ENCODE measurements around the gene PNMA1. TPM values are rescaled to one million over a fixed set of nuclear protein-coding genes. Genes with fewer than 3 reads are reported as not detected.

Gene PNMA1
- total RNA-seq, 4 donors from 2014 or later: 4.4 to 11.6 (median 7.0) TPM

DNA sequence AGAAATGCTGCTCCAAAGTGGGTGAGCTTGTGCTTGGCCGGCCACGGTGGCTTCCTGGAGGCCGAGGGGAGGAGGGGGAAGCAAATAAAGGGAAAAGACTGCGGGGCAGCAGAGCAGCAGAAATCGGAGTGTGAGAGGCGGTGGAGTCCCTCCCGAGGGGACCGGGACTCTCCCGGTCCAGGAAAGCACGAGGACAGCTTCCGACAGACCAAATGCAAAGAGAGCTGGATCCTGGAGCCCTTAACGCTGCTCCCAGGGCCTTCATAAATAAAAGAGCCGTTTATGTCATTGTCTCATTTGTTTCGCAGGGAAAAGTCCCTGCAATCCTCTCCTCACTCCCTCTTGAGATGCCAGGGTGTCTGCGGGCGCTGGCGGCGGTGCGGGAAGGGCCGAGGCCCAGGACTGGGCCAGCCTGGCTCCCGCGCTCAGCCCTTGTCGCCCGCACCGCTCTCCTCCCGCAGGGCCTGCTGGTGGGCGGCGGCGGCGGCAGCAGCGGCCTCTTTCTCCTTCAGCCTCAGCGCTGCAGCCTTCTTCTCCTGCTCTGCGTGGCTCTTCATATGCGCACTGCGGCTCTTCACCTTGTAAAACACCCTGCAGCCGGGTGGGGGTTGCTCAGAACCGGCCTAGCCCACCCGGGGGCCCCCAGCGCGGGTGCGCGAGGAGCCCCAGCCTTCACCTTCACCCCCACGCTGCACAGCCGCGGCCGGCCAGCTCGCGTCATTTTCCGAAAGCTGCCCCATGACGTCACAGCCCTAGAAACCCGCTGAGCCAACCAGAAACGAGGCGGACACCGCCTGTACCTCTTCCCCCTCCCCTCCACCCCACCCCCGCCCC lies 4.5 kb upstream of the PNMA1 start:
- Histone ChIP-seq H3K36me3 (peaks cover 0 to 67% (median 0%) of the 10 kb centered on the region in 3 donors), H3K4me3 (peak overlapping the region in 1 of 4 donors; percentile 17), H3K27ac (peak overlapping the region; percentile 10 to 82 (median 34)), H3K9me3 (no peaks in the 10 kb centered on the region), H3K27me3 (no peaks in the 10 kb centered on the region), H3K4me1 (peaks cover 0 to 7% (median 2%) of the 10 kb centered on the region in 4 donors)
- no peak for TF ChIP-seq POLR2A (IDR thresholded peaks at IDR 0.05)
- TF ChIP-seq, protein P1, sequence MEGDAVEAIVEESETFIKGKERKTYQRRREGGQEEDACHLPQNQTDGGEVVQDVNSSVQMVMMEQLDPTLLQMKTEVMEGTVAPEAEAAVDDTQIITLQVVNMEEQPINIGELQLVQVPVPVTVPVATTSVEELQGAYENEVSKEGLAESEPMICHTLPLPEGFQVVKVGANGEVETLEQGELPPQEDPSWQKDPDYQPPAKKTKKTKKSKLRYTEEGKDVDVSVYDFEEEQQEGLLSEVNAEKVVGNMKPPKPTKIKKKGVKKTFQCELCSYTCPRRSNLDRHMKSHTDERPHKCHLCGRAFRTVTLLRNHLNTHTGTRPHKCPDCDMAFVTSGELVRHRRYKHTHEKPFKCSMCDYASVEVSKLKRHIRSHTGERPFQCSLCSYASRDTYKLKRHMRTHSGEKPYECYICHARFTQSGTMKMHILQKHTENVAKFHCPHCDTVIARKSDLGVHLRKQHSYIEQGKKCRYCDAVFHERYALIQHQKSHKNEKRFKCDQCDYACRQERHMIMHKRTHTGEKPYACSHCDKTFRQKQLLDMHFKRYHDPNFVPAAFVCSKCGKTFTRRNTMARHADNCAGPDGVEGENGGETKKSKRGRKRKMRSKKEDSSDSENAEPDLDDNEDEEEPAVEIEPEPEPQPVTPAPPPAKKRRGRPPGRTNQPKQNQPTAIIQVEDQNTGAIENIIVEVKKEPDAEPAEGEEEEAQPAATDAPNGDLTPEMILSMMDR (IDR thresholded peaks at IDR 0.05): no peak
- DNase-seq: no peak

DNA sequence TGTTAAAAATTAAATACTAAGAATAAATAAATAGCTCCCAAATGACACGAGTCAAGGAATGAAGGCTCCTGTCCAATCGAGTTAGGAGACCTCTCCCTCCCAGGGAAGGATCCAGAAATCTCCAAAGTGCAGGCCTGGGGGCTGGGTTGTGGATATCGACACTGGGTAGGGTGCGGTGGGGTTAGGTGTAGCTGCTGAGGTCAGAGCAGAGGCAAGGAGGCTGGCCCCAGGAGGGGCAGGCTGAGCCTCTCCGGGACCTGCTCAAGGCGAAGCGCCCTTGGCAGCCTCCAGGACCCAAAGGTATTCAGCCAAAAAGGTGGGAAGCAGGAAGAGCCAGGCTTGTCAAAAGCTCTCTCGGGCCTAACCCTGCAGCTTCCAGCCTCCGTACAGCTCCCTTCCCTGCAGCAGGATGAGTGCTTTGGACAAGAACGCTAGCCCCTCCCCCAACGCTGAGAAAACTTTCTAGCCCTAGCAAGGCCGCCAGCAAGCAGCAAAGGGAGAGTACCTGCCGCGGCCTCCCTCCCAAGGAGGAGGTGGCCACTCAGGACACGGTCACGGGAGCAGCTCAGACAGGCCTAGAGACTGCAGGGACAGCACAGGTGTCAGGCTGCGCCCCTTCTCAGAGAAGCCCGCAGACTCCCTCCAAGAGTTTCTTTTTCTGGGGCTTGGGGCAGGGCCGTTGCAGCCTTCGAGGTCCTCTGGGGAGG lies 3.7 kb upstream of the PNMA1 start:
- Histone ChIP-seq H3K27me3 (no peaks in the 10 kb centered on the region), H3K4me1 (peaks cover 0 to 5% (median 3%) of the 10 kb centered on the region in 4 donors), H3K27ac (peak overlapping the region; percentile 10 to 82 (median 34)), H3K9me3 (no peaks in the 10 kb centered on the region), H3K4me3 (peak overlapping the region in 1 of 4 donors; percentile 12), H3K36me3 (peaks cover 0 to 61% (median 0%) of the 10 kb centered on the region in 3 donors)
- TF ChIP-seq POLR2A (IDR thresholded peaks at IDR 0.05): no peak
- TF ChIP-seq, protein P1 (IDR thresholded peaks at IDR 0.05): no peak
- no peak for DNase-seq

DNA sequence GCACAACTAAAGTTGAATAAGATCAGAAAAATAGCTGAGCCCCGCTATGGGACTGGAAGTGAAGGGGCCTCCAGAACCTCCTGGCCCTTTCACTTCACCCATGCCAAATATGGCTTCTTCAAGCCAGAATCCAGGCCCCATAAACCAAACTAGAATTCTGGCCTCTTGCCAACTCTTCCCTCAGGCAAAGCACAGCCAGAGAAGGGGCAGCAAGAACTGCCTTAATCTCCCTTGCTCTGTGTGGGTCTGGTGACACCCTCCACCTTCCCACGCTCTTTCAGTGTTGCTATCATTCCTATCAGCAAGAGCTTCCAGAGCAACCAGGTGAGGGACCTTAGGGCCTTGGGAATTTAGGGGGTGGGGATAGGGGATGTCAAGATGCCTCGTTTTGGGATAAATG lies 3.1 kb upstream of the PNMA1 start:
- DNase-seq: no peak
- no peak overlapping the region for H3K4me3 ChIP-seq
- H3K4me1 ChIP-seq: peaks cover 3 to 11% (median 6%) of the 10 kb centered on the region in 4 donors
- H3K27ac ChIP-seq: peak overlapping the region in 3 of 4 donors; percentile 32 to 82 (median 46)
- TF ChIP-seq, protein P1 (IDR thresholded peaks at IDR 0.05): no peak
- no peak for TF ChIP-seq POLR2A (IDR thresholded peaks at IDR 0.05)
- H3K36me3 ChIP-seq: peaks cover 0 to 55% (median 0%) of the 10 kb centered on the region in 3 donors
- no peaks in the 10 kb centered on the region for H3K9me3 ChIP-seq
- no peaks in the 10 kb centered on the region for H3K27me3 ChIP-seq

DNA sequence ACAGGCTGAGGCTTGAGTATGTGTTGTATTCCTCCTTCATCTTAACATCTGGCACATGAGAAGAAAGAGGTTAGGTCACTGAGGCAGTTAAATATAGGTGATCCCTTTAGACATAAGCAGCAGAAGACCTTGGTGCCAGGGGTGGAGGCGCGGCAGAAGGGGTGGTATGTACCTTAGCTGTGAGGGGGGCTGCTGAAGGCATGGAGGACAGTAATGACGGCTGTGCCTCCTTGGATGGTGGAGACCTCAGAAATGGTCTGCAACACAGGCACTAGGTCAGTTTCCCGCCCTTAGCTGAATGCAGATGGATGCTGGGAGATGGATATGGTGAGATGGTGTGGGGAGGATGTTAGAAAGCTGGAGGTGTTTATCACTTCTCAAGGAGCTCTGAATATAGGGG lies 1.5 kb upstream of the PNMA1 start:
- H3K4me3 ChIP-seq: no peak overlapping the region
- TF ChIP-seq, protein P1 (IDR thresholded peaks at IDR 0.05): no peak
- no peak for TF ChIP-seq POLR2A (IDR thresholded peaks at IDR 0.05)
- H3K27me3 ChIP-seq: no peaks in the 10 kb centered on the region
- DNase-seq: no peak
- H3K27ac ChIP-seq: no peak overlapping the region
- no peaks in the 10 kb centered on the region for H3K9me3 ChIP-seq
- H3K4me1 ChIP-seq: peaks cover 3 to 12% (median 7%) of the 10 kb centered on the region in 4 donors
- peaks cover 0 to 39% (median 0%) of the 10 kb centered on the region in 3 donors for H3K36me3 ChIP-seq

DNA sequence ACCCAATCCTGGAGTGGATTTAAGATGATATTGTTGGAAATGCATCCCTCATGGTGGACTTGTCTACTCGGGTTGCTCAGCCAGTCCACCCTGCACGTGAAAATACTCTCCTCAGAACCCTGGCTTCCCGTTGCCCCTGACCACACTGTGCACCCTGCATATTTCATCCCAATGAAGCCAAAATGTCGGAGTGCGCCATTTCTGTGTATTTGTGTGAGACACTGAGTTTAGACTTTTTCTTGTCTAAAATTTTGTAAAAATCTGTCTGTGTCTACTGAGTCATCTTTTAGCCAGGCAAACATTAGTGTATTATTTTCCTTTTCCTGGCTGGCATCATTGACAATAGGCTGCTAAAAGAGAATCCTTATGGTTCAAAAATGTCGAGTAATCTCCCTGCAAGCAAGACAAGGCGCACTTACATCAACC lies 485 bp upstream of the PNMA1 start:
- peak overlapping the region; percentile 78 to 88 (median 82) for H3K27ac ChIP-seq
- H3K4me3 ChIP-seq: peak overlapping the region in 3 of 4 donors; percentile 73 to 86 (median 86)
- no peak for TF ChIP-seq POLR2A (IDR thresholded peaks at IDR 0.05)
- TF ChIP-seq, protein P1 (IDR thresholded peaks at IDR 0.05): no peak
- H3K27me3 ChIP-seq: no peaks in the 10 kb centered on the region
- peaks cover 3 to 12% (median 7%) of the 10 kb centered on the region in 4 donors for H3K4me1 ChIP-seq
- no peaks in the 10 kb centered on the region for H3K9me3 ChIP-seq
- no peak for DNase-seq
- H3K36me3 ChIP-seq: peaks cover 0 to 29% (median 0%) of the 10 kb centered on the region in 3 donors

Data from Peyer's patch (tissue), 4 donors.